GM10248 (cell line): ENCODE data around the gene TARS2.

ENCODE experiments used
- CTCF ChIA-PET: fragments of 300-600 bp; sonication (Branson Sonifier 250); formaldehyde crosslinking; extraction: SDS; loops from one replicate; lab custom pipeline; 2021; ENCODE audit warnings: antibody characterized with exemption; lab: Yijun Ruan, JAX
- POLR2A ChIA-PET: fragments of 350-650 bp; sonication (Branson Sonifier 250); formaldehyde crosslinking; extraction: SDS; loops from one replicate; lab custom pipeline; 2020; ENCODE audit warnings: antibody characterized with exemption; lab: Yijun Ruan, JAX
- DNase-seq: peaks from one replicate; pipeline ENCODE4 v3.0.0; 2012; ENCODE audit errors: extremely low spot score
- CTCF ChIP-seq: IDR thresholded peaks from 2 replicates; pipeline ENCODE4 v1.5.1; 2012; ENCODE audit warnings: mild to moderate bottlenecking, low read depth; ENCODE audit errors: extremely low read depth, missing control alignments, control extremely low read depth

TARS2 gene

DNA sequence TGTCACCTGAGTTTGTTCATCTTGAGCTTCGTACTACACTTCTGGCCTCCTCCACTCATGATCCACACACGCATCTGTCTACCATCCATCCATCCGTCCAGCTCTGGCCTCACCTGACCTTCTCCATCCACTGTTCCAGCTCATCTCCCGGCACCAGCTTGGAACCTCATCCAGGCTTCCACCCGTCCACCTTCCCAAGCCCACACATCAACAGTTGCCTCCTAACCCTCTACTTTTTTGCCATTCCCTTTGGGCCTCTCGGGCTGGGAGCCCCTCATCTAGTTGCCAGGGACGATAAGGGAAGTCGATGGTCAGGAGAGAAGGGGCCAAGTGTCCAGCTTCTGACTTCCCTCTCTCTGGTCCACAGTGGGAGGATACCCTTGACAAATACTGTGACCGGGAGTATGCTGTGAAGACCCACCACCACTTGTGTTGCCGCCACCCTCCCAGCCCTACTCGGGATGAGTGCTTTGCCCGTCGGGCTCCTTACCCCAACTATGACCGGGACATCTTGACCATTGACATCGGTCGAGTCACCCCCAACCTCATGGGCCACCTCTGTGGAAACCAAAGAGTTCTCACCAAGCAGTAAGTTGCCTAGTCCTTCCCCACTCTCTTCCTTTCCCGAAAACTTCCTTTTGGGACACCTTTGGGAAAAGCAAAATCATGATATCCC is 24.9 kb downstream of the TARS2 start:
- ChIA-PET CTCF (interaction anchor here (1.3 to 2.4 kb wide), 3 partner anchors 16 to 20 kb away, joined by 4 to 13 read pairs (median 4); no protein-coding TSS in a partner anchor), POLR2A (no interaction called here)
- DNase-seq = no peak
- no peak for TF ChIP-seq CTCF

- ChIA-PET CTCF (interaction anchor here (1.3 to 1.6 kb wide), 3 partner anchors 17 to 48 kb away, joined by 4 to 5 read pairs (median 4); no protein-coding TSS in a partner anchor), POLR2A (no interaction called here)
- no peak for DNase-seq
- TF ChIP-seq CTCF = no peak
These were observed 25.6 kb downstream of the TARS2 start for GRCh38 chr1:150512846-150513245.

- DNase-seq = no peak
- CTCF ChIA-PET = interaction anchor here (0.9 to 1.6 kb wide), 3 partner anchors 12 to 47 kb away, joined by 3 to 5 read pairs (median 4); no protein-coding TSS in a partner anchor
- POLR2A ChIA-PET = no interaction called here
- TF ChIP-seq CTCF = no peak
These were observed 26.2 kb downstream of the TARS2 start for GRCh38 chr1:150513351-150513791.

- CTCF ChIA-PET = interaction anchor here (0.9 to 1.6 kb wide), 2 partner anchors 12 to 46 kb away, joined by 3 to 5 read pairs; no protein-coding TSS in a partner anchor
- POLR2A ChIA-PET = no interaction called here
- DNase-seq = no peak
- TF ChIP-seq CTCF = no peak
These were observed 27.0 kb downstream of the TARS2 start for GRCh38 chr1:150514260-150514659.

GRCh38 chr1:150514913-150515327 is 27.7 kb downstream of the TARS2 start:
- CTCF ChIA-PET = interaction anchor here (1.2 to 3.5 kb wide), 5 partner anchors 16 to 407 kb away, joined by 3 to 46 read pairs (median 23); partner anchors contain the start of gene CA14
- POLR2A ChIA-PET = interaction anchor here (0.5 to 1.0 kb wide), 2 partner anchors 47 to 637 kb away, joined by 3 to 6 read pairs; no protein-coding TSS in a partner anchor
- no peak for TF ChIP-seq CTCF
- no peak for DNase-seq

- no peak for TF ChIP-seq CTCF
- DNase-seq = peak; percentile 99
- ChIA-PET POLR2A (interaction anchor here (0.5 to 1.1 kb wide), 4 partner anchors 24 to 636 kb away, joined by 3 to 6 read pairs (median 3); no protein-coding TSS in a partner anchor), CTCF (interaction anchor here (0.8 to 3.5 kb wide), 14 partner anchors 8 to 481 kb away, joined by 3 to 46 read pairs (median 3); partner anchors contain the start of genes CA14 and ECM1)
These were observed 28.3 kb downstream of the TARS2 start, which contains the start of gene FALEC for GRCh38 chr1:150515328-150516049. FALEC (plus strand) TSS chr1:150515752.
